K562 (cell line): Measurements from ENCODE around the gene VEGFB. TPM values are rescaled to one million over a fixed set of nuclear protein-coding genes. Genes with fewer than 3 reads are reported as not detected.

Source experiments
- BRD4 ChIP-seq: fragments of 200-600 bp; sonication (generic); IDR thresholded peaks from 2 replicates; pipeline ENCODE4 v1.6.1; 2017; ENCODE audit warnings: inconsistent platforms
- CBFA2T3 ChIP-seq: fragments of 450-650 bp; IDR thresholded peaks from 2 replicates; pipeline ENCODE4 v1.6.1; 2017
- EWSR1 ChIP-seq: fragments of 450-650 bp; IDR thresholded peaks from 2 replicates; pipeline ENCODE4 v1.6.1; 2018; ENCODE audit warnings: borderline replicate concordance, mild to moderate bottlenecking, low read depth, moderate library complexity; ENCODE audit not compliant: partially characterized antibody
- GTF2E2 ChIP-seq: fragments of 200-800 bp; sonication (Bioruptor generic); IDR thresholded peaks from 2 replicates; pipeline ENCODE4 v1.6.1; 2016; ENCODE audit warnings: missing genetic modification characterization, missing compliant biosample characterization
- KHSRP ChIP-seq: fragments of 450-650 bp; IDR thresholded peaks from 2 replicates; pipeline ENCODE4 v1.6.1; 2017
- KLF1 ChIP-seq: fragments of 450-650 bp; IDR thresholded peaks from 2 replicates; pipeline ENCODE4 v1.6.1; 2016; ENCODE audit warnings: missing genetic modification characterization, missing compliant biosample characterization
- KLF13 ChIP-seq: fragments of 450-650 bp; IDR thresholded peaks from 2 replicates; pipeline ENCODE4 v1.6.1; 2016; ENCODE audit warnings: missing genetic modification characterization, low read depth, mild to moderate bottlenecking, missing compliant biosample characterization, moderate library complexity, borderline replicate concordance
- LCOR ChIP-seq: sonication (generic); formaldehyde crosslinking; IDR thresholded peaks from 2 replicates; pipeline ENCODE4 v1.8.0; 2022; ENCODE audit warnings: mild to moderate bottlenecking, missing genetic modification reagents
- MCM2 ChIP-seq: fragments of 450-650 bp; IDR thresholded peaks from 2 replicates; pipeline ENCODE4 v1.6.1; 2017; ENCODE audit warnings: low read depth, mild to moderate bottlenecking
- MCM3 ChIP-seq: fragments of 450-650 bp; IDR thresholded peaks from 2 replicates; pipeline ENCODE4 v1.6.1; 2016
- MECOM ChIP-seq: fragments of 250-450 bp; sonication (Bioruptor Pico); IDR thresholded peaks from 2 replicates; pipeline ENCODE4 v1.8.0; 2022; ENCODE audit warnings: inconsistent platforms
- NCOA2 ChIP-seq, 2 experiments: fragments of 450-650 bp; IDR thresholded peaks; 2 replicates each; pipeline ENCODE4 v1.6.1; 2018; ENCODE audit warnings: mild to moderate bottlenecking in 2 of 2, moderate library complexity in 1 of 2; ENCODE audit not compliant: partially characterized antibody in 2 of 2
- NFE2L1 ChIP-seq: fragments of 450-650 bp; IDR thresholded peaks from 2 replicates; pipeline ENCODE4 v1.6.1; 2016; ENCODE audit warnings: missing genetic modification characterization, low read depth, mild to moderate bottlenecking, missing compliant biosample characterization, moderate library complexity, borderline replicate concordance
- NFIX ChIP-seq: fragments of 250-450 bp; sonication (Bioruptor Pico); IDR thresholded peaks from 2 replicates; pipeline ENCODE4 v1.4.0; 2020; ENCODE audit warnings: low read depth, mild to moderate bottlenecking, moderate library complexity
- POLR2G ChIP-seq: fragments of 200-400 bp; formaldehyde crosslinking; IDR thresholded peaks from 2 replicates; pipeline ENCODE4 v1.6.1; 2017; ENCODE audit warnings: low read depth, mild to moderate bottlenecking, antibody characterized with exemption, low read length, moderate library complexity
- PYGO2 ChIP-seq: fragments of 450-650 bp; IDR thresholded peaks from 2 replicates; pipeline ENCODE4 v1.6.1; 2016; ENCODE audit warnings: mild to moderate bottlenecking, missing genetic modification characterization, moderate library complexity, missing compliant biosample characterization
- RAD51 ChIP-seq: fragments of 450-650 bp; IDR thresholded peaks from 2 replicates; pipeline ENCODE4 v1.7.1; 2016; ENCODE audit warnings: low read depth, mild to moderate bottlenecking, borderline replicate concordance
- SMARCB1 ChIP-seq: IDR thresholded peaks from 2 replicates; pipeline ENCODE4 v1.6.1; 2011; ENCODE audit warnings: improper control_type of control experiment, low read depth; ENCODE audit not compliant: insufficient read length
- SOX6 ChIP-seq: fragments of 450-650 bp; IDR thresholded peaks from 2 replicates; pipeline ENCODE4 v1.6.1; 2014; ENCODE audit warnings: mild to moderate bottlenecking
- SRSF9 ChIP-seq: fragments of 200-400 bp; formaldehyde crosslinking; IDR thresholded peaks from 2 replicates; pipeline ENCODE4 v1.6.1; 2017; ENCODE audit warnings: low read depth, low read length, borderline replicate concordance
- TAF7 ChIP-seq: fragments of 450-650 bp; IDR thresholded peaks from 2 replicates; pipeline ENCODE4 v1.6.1; 2016; ENCODE audit warnings: missing genetic modification characterization, missing compliant biosample characterization
- TCF3 ChIP-seq: sonication (generic); formaldehyde crosslinking; IDR thresholded peaks from 2 replicates; pipeline ENCODE4 v1.4.0; 2020; ENCODE audit warnings: mild to moderate bottlenecking, missing genetic modification reagents
- TFAM ChIP-seq: fragments of 250-450 bp; sonication (Bioruptor Pico); conservative IDR thresholded peaks from 2 replicates; pipeline ENCODE4 v1.5.0; 2021; ENCODE audit warnings: mild to moderate bottlenecking, moderate library complexity
- ZBTB17 ChIP-seq: fragments of 450-650 bp; formaldehyde crosslinking; IDR thresholded peaks from 2 replicates; pipeline ENCODE4 v1.4.0; 2020; ENCODE audit warnings: mild to moderate bottlenecking
- ZNF79 ChIP-seq: fragments of 250-450 bp; sonication (Bioruptor Pico); IDR thresholded peaks from 2 replicates; pipeline ENCODE4 v1.4.0; 2020; ENCODE audit warnings: low read depth, mild to moderate bottlenecking, moderate library complexity
- polyA plus RNA-seq, 8 experiments: library from polyadenylated mRNA; depleted of rRNA in 4 of 8; stranded (reverse) in 5 of 8; unstranded in 3 of 8; fragments of >200 nt; fragmentation: Nextera tagmentation in 2 of 8; fragmentation: Illumina TruSeq in 1 of 8; extraction: Ambion mirVana in 2 of 8; extraction: Trizol in 1 of 8; gene quantifications; 2 replicates each; pipeline versions ENCODE4 v1.2.1 to v1.2.3, GENCODE V29; 2011 to 2014; ENCODE audit warnings: inconsistent platforms in 1 of 8, missing spikeins in 1 of 8
- total RNA-seq, 7 experiments: library from RNA; depleted of rRNA in 6 of 7; stranded (reverse); fragments of >200 nt in 6 of 7; fragmentation: Illumina TruSeq in 2 of 7; extraction: Trizol in 2 of 7; gene quantifications; 2 replicates each; pipeline versions ENCODE4 v1.2.1 to v1.2.3, GENCODE V29; 2011 to 2021; ENCODE audit warnings: low replicate concordance in 1 of 7
- TF ChIP-seq, protein P1 (sequence below): sonication (generic); formaldehyde crosslinking; IDR thresholded peaks from 2 replicates; pipeline ENCODE4 v1.8.0; 2022; ENCODE audit warnings: mild to moderate bottlenecking, missing genetic modification reagents
- TF ChIP-seq, protein P2 (sequence below): fragments of 450-650 bp; IDR thresholded peaks from 2 replicates; pipeline ENCODE4 v1.6.1; 2016; ENCODE audit warnings: low read depth, mild to moderate bottlenecking, moderate library complexity
- TF ChIP-seq, protein P3 (sequence below): fragments of 450-650 bp; formaldehyde crosslinking; IDR thresholded peaks from 2 replicates; pipeline ENCODE4 v1.4.0; 2022; ENCODE audit warnings: missing genetic modification characterization

Gene VEGFB
- total and polyA plus RNA-seq, 9 of the 15 experiments (the other 6 are each of a cell fraction or from before 2014, with no cell fraction given) = 11.0 to 83.4 (median 25.7) TPM

DNA sequence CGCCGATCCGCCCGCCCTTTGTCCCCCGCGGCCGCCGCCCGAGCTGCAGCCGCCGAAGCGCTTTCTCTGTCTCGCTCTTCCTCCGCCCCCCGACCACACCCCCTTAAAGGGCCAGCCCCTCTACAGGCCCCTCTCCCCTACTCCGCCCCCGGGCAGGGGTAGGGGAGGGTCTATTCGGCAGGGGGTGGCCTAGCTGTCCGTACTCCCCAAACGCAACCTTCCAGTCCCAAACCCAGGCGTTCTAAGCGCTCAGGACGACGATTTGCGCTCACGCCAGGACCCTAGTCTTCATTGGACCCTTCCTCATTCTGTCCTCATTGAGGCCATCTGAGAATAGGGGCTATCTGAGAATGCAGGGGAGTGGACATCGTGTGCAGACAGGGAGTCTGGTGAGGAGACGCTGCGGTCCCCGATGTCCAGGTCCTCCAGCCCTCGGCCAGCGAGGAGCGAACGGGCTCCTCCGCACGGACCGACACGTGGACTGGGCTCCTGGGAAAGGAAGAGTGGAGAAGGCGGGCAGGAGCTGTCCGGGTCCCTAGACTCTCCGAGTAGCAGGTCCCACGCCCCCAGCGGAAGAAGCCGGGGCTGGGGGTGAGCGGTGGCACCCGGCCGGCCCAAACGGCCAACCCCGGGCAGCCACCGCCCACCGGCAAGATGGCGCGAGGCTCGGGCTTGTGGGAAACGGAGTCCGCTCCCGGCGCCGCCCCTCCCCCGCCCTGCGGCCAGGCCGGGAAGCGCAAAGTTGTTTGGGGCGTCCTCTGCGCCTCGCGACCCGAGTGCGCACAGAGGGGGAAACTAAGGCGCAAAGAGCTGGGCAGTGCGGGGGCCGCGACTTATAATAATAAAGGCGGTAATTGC, 12.7 kb downstream of the VEGFB start, which contains the start of gene PPP1R14B (continued):
- TF ChIP-seq, protein P1, sequence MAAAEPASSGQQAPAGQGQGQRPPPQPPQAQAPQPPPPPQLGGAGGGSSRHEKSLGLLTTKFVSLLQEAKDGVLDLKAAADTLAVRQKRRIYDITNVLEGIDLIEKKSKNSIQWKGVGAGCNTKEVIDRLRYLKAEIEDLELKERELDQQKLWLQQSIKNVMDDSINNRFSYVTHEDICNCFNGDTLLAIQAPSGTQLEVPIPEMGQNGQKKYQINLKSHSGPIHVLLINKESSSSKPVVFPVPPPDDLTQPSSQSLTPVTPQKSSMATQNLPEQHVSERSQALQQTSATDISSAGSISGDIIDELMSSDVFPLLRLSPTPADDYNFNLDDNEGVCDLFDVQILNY (CRISPR knock-in tag) = no peak
- TF ChIP-seq RAD51 (no peak), MECOM (no peak), MCM3 (no peak), EWSR1 (no peak), PYGO2 (no peak), KLF1 (peak; percentile 82), TFAM (no peak), ZBTB17 (no peak; the same call in none of the 2 replicates), NFIX (no peak), NCOA2 (IDR thresholded peaks at IDR 0.05; ENCODE audit: partially characterized antibody in 2 of 2) (no peak), CBFA2T3 (no peak), KHSRP (no peak), BRD4 (no peak), SOX6 (0 out of 2 replicates have a peak, but pooled peaks have one; percentile 8), SRSF9 (no peak), GTF2E2 (tag) (no peak; the same call in 1 of the 2 replicates), NFE2L1 (tag) (no peak), LCOR (0 out of 2 replicates have a peak, but pooled peaks have one; percentile 64), TCF3 (CRISPR knock-in tag) (no peak; the same call in 1 of the 2 replicates), ZNF79 (no peak), POLR2G (peak; percentile 89), MCM2 (no peak), KLF13 (tag) (peak; percentile 82; the same call in 1 of the 2 replicates), SMARCB1 (no peak), TAF7 (tag) (peak; percentile 43; the same call in 1 of the 2 replicates)
- TF ChIP-seq, protein P2, sequence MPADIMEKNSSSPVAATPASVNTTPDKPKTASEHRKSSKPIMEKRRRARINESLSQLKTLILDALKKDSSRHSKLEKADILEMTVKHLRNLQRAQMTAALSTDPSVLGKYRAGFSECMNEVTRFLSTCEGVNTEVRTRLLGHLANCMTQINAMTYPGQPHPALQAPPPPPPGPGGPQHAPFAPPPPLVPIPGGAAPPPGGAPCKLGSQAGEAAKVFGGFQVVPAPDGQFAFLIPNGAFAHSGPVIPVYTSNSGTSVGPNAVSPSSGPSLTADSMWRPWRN = no peak
- TF ChIP-seq, protein P3, sequence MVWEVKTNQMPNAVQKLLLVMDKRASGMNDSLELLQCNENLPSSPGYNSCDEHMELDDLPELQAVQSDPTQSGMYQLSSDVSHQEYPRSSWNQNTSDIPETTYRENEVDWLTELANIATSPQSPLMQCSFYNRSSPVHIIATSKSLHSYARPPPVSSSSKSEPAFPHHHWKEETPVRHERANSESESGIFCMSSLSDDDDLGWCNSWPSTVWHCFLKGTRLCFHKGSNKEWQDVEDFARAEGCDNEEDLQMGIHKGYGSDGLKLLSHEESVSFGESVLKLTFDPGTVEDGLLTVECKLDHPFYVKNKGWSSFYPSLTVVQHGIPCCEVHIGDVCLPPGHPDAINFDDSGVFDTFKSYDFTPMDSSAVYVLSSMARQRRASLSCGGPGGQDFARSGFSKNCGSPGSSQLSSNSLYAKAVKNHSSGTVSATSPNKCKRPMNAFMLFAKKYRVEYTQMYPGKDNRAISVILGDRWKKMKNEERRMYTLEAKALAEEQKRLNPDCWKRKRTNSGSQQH (CRISPR knock-in tag) = no peak
